ENCODE data around the gene SIAH1.

The SIAH1 gene

DNA sequence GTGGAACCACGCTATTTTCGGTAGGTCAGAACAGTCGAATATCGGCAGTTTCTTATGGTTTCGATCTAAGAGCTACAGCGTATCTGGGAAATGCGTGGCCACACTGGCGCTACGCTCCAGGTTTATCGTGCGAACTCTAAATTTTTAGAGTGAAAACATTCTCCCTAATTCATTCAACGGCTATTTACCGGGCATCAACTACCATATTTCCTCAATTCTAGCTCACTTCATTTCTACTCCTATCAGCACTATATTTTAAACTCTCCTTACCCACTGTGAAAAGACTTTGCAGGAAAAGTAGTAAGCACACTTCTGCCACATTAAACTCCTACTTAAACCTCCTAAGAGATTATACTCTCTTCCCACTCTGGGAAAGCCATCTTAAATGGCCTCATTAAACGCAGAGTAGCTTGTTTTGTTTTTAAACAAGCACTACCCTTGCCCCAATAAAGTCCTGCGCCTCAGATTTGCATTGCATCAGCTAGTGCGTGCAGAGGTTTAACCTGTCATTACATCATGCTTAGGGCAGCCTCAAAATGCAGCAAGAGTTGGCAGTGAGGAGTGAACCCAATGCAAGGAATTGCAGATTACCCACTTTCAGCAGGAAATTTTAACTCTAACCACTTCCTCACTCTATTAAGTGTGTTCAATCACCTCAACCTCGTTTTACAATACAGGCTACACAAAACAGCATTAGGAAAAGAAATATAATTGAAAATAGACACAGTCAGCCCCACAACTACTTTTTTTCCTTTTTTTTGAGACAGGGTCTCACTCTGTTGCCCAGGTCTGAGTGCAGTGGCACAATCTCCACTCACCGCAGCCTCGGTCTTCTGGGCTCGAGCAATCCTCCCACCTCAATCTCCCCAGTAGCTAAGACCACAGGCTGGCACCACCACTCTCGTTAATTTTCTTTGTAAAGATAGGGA, 18.8 kb downstream of the SIAH1 start (continued):
- TF ChIP-seq, protein P1, sequence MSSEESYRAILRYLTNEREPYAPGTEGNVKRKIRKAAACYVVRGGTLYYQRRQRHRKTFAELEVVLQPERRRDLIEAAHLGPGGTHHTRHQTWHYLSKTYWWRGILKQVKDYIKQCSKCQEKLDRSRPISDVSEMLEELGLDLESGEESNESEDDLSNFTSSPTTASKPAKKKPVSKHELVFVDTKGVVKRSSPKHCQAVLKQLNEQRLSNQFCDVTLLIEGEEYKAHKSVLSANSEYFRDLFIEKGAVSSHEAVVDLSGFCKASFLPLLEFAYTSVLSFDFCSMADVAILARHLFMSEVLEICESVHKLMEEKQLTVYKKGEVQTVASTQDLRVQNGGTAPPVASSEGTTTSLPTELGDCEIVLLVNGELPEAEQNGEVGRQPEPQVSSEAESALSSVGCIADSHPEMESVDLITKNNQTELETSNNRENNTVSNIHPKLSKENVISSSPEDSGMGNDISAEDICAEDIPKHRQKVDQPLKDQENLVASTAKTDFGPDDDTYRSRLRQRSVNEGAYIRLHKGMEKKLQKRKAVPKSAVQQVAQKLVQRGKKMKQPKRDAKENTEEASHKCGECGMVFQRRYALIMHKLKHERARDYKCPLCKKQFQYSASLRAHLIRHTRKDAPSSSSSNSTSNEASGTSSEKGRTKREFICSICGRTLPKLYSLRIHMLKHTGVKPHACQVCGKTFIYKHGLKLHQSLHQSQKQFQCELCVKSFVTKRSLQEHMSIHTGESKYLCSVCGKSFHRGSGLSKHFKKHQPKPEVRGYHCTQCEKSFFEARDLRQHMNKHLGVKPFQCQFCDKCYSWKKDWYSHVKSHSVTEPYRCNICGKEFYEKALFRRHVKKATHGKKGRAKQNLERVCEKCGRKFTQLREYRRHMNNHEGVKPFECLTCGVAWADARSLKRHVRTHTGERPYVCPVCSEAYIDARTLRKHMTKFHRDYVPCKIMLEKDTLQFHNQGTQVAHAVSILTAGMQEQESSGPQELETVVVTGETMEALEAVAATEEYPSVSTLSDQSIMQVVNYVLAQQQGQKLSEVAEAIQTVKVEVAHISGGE (tag by site-specific recombination; conservative IDR thresholded peaks at IDR 0.05; ENCODE audit: low read depth): no peak
- TF ChIP-seq MZF1 (tag by site-specific recombination; IDR thresholded peaks at IDR 0.05; ENCODE audit: borderline replicate concordance): peak; percentile 14; the same call in 1 of the 2 replicates
- TF ChIP-seq ZNF571 (tag by site-specific recombination; IDR thresholded peaks at IDR 0.05): no peak
- no peak for TF ChIP-seq ZNF433 (tag by site-specific recombination; IDR thresholded peaks at IDR 0.05; ENCODE audit: low read depth)
- TF ChIP-seq ZNF785 (tag by site-specific recombination; IDR thresholded peaks at IDR 0.05): no peak
- TF ChIP-seq ZBTB7A (tag by site-specific recombination; IDR thresholded peaks at IDR 0.05; ENCODE audit: low read depth): no peak
- TF ChIP-seq ZNF184 (tag by site-specific recombination; IDR thresholded peaks at IDR 0.05): 0 out of 2 replicates have a peak, but pooled peaks have one; percentile 30
- TF ChIP-seq ZNF155 (tag by site-specific recombination; IDR thresholded peaks at IDR 0.05): no peak
- no peak for TF ChIP-seq ZNF114 (tag by site-specific recombination; IDR thresholded peaks at IDR 0.05)
- no peak for TF ChIP-seq ZNF76 (tag by site-specific recombination; IDR thresholded peaks at IDR 0.05; ENCODE audit: borderline replicate concordance, low read depth)
- TF ChIP-seq ZNF23 (tag by site-specific recombination; IDR thresholded peaks at IDR 0.05; ENCODE audit: borderline replicate concordance): no peak
- no peak for TF ChIP-seq ZNF292 (tag by site-specific recombination; IDR thresholded peaks at IDR 0.05; ENCODE audit: borderline replicate concordance, low read depth)
- peak; percentile 47; the same call in 1 of the 2 replicates for TF ChIP-seq ZNF610 (tag by site-specific recombination; IDR thresholded peaks at IDR 0.05; ENCODE audit: borderline replicate concordance)
- TF ChIP-seq ZXDB (tag by site-specific recombination; IDR thresholded peaks at IDR 0.05): peak; percentile 80
- no peak for TF ChIP-seq ZNF791 (tag by site-specific recombination; IDR thresholded peaks at IDR 0.05)
- TF ChIP-seq HOXD13 (CRISPR knock-in tag; IDR thresholded peaks at IDR 0.05; ENCODE audit: borderline replicate concordance): peak; percentile 32; the same call in 1 of the 2 replicates

GRCh38 chr16:48365601-48366164, 19.5 kb downstream of the SIAH1 start:
- H3K36me3 ChIP-seq (ENCODE audit: control insufficient read depth in 2 of 2, insufficient read depth in 1 of 2, low read length in 2 of 2): peaks cover 0 to 9% of the 10 kb centered on the region in 2 experiments; a peak in 1 of 3 replicates
- H3K9me3 ChIP-seq (ENCODE audit: control insufficient read depth, insufficient read depth, low read depth, low read length): no peaks in the 10 kb centered on the region
- H3K27ac ChIP-seq (ENCODE audit: extremely low read depth, low read depth, low read length): peak overlapping the region; percentile 68
- H3K4me3 ChIP-seq (ENCODE audit: low read depth, low read length): peak overlapping the region; percentile 57
- CTCF ChIA-PET: interaction anchor here (0.7 to 2.3 kb wide), 5 partner anchors 9 to 267 kb away, joined by 3 to 8 read pairs (median 3); no protein-coding TSS in a partner anchor
- POLR2A ChIA-PET: interaction anchor here (0.6 to 2.8 kb wide), 8 partner anchors 11 to 1474 kb away, joined by 3 to 31 read pairs (median 6); partner anchors contain the start of gene SIAH1
- H3K4me1 ChIP-seq (ENCODE audit: control insufficient read depth, insufficient read depth, low read length): peaks cover 19% of the 10 kb centered on the region
- TF ChIP-seq ZNF629 (tag by site-specific recombination; IDR thresholded peaks at IDR 0.05) (no peak), SP3 (tag by site-specific recombination; IDR thresholded peaks at IDR 0.05) (peak; percentile 63), ZNF473 (tag by site-specific recombination; IDR thresholded peaks at IDR 0.05) (no peak), ZNF645 (tag by site-specific recombination; IDR thresholded peaks at IDR 0.05) (no peak), SCRT2 (tag by site-specific recombination; IDR thresholded peaks at IDR 0.05) (no peak)
- TF ChIP-seq, protein P2, sequence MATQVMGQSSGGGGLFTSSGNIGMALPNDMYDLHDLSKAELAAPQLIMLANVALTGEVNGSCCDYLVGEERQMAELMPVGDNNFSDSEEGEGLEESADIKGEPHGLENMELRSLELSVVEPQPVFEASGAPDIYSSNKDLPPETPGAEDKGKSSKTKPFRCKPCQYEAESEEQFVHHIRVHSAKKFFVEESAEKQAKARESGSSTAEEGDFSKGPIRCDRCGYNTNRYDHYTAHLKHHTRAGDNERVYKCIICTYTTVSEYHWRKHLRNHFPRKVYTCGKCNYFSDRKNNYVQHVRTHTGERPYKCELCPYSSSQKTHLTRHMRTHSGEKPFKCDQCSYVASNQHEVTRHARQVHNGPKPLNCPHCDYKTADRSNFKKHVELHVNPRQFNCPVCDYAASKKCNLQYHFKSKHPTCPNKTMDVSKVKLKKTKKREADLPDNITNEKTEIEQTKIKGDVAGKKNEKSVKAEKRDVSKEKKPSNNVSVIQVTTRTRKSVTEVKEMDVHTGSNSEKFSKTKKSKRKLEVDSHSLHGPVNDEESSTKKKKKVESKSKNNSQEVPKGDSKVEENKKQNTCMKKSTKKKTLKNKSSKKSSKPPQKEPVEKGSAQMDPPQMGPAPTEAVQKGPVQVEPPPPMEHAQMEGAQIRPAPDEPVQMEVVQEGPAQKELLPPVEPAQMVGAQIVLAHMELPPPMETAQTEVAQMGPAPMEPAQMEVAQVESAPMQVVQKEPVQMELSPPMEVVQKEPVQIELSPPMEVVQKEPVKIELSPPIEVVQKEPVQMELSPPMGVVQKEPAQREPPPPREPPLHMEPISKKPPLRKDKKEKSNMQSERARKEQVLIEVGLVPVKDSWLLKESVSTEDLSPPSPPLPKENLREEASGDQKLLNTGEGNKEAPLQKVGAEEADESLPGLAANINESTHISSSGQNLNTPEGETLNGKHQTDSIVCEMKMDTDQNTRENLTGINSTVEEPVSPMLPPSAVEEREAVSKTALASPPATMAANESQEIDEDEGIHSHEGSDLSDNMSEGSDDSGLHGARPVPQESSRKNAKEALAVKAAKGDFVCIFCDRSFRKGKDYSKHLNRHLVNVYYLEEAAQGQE (tag by site-specific recombination; IDR thresholded peaks at IDR 0.05): no peak
- TF ChIP-seq, protein P3, sequence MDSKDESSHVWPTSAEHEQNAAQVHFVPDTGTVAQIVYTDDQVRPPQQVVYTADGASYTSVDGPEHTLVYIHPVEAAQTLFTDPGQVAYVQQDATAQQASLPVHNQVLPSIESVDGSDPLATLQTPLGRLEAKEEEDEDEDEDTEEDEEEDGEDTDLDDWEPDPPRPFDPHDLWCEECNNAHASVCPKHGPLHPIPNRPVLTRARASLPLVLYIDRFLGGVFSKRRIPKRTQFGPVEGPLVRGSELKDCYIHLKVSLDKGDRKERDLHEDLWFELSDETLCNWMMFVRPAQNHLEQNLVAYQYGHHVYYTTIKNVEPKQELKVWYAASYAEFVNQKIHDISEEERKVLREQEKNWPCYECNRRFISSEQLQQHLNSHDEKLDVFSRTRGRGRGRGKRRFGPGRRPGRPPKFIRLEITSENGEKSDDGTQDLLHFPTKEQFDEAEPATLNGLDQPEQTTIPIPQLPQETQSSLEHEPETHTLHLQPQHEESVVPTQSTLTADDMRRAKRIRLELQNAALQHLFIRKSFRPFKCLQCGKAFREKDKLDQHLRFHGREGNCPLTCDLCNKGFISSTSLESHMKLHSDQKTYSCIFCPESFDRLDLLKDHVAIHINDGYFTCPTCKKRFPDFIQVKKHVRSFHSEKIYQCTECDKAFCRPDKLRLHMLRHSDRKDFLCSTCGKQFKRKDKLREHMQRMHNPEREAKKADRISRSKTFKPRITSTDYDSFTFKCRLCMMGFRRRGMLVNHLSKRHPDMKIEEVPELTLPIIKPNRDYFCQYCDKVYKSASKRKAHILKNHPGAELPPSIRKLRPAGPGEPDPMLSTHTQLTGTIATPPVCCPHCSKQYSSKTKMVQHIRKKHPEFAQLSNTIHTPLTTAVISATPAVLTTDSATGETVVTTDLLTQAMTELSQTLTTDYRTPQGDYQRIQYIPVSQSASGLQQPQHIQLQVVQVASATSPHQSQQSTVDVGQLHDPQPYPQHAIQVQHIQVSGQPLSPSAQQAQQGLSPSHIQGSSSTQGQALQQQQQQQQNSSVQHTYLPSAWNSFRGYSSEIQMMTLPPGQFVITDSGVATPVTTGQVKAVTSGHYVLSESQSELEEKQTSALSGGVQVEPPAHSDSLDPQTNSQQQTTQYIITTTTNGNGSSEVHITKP (tag by site-specific recombination; IDR thresholded peaks at IDR 0.05): no peak; the same call in 1 of the 2 replicates
